GM18951 (cell line): ENCODE measurements around the gene PEPD.

Experiments
- POLR2A ChIP-seq: IDR thresholded peaks from 4 replicates; pipeline ENCODE4 v1.6.1; 2011; ENCODE audit warnings: mild to moderate bottlenecking; ENCODE audit not compliant: insufficient read length, insufficient read depth; ENCODE audit errors: extremely low read depth
- in situ Hi-C: fragments of 300-500 bp; cut with MboI; formaldehyde crosslinking; loops from one replicate; pipeline ENCODE4 v1.12.0; 2022; ENCODE audit warnings: low sequenced_read_pairs, mixed read lengths, inconsistent platforms; ENCODE audit not compliant: unreplicated experiment

PEPD gene

DNA sequence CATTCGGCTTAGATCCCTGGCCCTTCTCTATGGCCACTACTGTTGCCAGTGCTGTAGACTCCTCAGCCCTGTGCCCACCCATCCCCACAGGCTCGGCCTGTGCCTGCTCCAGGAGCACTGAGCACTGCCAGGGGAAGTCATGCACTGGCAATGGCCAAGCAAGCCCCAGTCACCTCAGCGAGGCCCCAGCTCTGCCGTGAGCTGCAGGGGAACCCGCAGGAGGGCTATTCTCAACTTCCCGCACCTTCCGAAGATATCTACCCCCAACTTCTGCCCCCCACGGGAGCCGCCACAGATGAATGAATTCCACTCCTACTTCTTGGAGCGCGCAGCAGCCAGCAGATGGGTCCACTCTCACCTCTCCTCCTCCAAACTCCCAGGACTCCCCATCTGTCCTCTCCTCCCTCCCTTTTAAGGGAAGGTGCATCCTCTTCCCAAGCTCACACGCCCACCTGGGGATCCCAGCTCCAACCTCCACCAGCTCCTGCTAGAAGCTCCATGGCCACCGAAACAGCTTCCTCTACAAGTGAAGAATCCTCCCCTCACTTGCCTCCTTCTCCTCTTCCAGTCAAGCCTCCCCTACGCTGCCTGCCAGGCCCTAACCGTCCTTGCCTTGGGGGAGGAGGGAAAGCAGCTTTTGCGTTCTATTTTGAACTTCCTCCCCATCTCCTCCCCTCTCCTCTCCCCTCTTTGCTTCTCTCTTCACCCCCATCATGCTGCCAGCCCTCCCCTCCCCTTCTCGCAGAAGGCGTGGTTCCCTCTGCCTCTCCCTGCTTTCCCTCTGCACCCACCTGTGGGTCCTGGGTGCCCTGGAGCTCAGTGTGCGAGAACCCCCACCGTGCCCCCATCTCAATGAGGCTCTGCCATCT is 52.2 kb downstream of the PEPD start:
- in situ Hi-C loops, result no loop called here
- no peak for TF ChIP-seq POLR2A

DNA sequence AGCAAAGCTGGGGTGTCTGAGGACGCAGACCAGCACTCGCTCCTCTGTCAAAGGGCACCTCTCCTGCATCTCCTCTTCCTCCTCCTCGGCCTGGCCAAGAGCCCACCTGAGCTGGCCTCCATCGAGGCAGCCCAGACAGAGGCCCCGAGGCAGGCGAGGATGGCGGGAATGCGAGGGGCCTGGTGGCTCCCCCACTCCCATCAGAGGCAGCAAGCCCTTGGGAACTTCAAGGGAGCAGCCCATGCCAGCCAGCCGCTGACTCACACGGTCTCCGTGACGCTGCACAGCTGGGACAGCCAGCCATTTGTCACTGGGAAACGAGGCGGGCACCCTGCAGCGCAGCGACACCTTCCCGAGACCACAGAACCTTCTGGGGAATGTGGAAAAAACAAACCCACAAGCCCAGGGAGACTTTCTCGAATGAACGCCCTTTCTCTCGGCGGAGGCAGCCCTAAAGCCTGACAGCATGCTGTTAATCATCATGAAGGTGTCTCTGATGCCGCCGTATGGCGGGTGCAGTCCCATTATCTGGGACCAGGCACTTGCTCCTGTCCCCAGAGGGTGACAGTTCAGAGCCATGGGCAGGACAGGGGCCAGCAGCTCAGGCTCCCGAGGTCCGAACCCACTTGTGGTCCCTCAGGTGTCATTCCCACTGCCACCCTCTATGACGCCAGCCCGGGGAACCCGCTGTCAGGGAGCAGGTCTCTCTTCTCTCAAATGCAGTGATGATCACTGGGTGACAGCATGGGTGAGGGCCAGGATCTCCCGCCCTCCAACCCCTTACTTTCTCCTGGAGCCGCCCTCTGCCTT is 53.0 kb downstream of the PEPD start:
- TF ChIP-seq POLR2A, result no peak
- in situ Hi-C loops, result no loop called here

DNA sequence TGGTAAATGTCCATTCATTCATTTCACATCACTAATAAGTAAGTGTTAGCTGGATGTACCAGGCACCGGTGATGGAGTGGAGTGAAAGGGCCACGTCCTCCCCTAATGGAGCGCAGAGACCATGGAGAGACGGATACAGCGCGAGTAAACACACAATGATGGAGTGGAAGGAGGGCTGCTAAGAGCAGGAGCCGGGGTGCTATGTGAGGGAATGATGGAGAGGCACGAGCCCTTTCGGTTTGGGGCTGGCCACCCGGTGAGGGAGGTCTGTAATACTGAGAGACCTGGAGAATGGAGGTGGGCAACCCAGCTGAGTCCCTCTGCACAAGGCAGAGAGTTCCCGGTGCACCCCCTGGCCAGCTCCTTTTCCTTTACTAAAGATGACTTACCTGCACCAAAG is 53.7 kb downstream of the PEPD start:
- in situ Hi-C loops, result no loop called here
- no peak for TF ChIP-seq POLR2A

DNA sequence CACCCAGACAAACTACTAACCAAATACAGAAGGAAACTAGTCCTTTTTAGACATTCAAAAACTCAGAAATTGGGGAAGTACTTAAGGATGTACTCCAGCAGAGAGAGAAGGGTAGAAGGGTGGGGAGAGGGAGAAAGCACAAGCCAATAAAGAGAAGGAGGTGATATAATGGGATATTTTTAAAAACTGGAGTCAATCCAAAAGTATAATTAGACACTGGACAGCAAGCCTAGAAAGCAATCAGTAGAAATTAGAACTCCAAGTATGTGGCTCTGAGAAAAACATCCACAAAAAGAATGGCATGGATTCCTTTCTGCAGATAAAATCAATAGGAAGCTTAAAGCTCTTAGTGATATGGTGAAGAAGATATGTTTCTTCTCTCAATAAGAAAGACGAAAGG is 55.8 kb downstream of the PEPD start:
- in situ Hi-C loops, result no loop called here

DNA sequence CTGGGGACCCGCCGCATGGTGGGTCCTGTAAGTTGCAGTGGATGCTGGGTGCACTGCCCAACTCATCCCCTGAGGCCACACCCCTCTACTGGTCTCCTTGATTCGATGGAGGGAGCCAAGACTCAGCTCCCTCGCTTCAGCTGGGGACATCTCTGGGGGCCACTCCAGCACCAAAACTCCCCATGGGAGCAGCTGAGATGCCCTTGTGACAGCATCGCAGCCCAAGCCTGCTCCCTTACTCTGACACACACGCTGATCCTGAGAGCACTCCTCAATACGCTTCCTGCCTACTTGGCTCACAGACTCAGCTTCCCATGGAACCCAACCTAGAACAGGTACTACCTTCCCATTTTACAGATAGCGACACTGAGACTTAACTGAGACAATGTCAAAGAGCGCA is 56.2 kb downstream of the PEPD start:
- in situ Hi-C loops, result no loop called here
- no peak for TF ChIP-seq POLR2A

More for the DNA sequence above, 55.8 kb downstream of the PEPD start:
- no peak for TF ChIP-seq POLR2A

DNA sequence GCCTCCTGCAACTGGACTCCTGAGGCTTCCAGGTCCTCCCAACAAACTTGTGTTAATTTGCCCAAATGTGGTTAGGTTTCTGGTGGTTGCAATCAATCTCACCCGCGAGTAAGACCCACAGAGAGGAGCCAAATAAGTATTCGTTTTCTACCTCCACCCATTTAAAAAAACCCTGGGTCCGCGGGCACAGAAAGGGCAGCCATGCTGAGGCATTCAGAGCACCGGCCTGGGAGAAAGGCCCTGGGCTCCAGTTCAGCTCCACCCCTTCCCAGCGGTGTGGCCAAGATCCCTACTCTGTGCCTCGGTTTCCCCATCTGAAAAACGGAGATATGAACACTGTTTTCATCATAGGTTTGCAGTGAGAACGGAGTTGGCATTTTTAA is 56.9 kb downstream of the PEPD start:
- in situ Hi-C loops, result no loop called here
- no peak for TF ChIP-seq POLR2A

DNA sequence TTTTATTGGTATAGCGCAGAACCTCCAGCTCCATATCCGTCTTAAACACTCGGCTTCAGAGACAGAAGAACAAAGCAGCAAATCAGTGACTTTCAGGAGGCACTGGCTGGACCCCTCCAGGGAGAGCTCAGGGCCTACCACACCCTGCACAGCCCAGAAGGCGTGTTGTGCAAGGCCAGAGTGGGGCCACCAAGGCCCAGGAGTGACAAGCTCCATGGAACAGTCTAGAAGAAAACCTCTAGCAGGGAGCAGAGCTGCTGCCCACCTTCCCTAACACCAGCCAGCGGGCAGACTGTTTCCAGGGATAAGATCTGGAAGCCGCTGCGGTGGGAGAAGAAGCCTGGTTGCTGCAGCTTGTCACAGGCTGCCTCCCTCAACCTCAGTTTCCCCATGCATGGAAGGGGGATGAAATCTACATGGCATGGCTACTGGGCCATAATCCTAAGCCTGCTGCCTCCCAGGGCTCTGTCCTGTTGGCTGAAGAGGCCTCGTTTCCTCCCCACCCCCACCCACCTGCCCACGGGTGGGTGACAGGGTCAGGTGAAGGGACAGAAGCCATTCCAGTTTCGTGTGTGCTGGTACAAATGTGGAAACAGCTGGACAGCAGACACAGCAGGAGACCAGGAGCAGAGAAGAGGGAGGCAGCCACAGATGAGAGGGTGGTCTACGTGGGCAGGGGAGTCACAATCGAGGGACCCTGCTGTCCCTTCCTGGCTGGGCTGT is 57.4 kb downstream of the PEPD start:
- TF ChIP-seq POLR2A, result no peak
- in situ Hi-C loops, result no loop called here

DNA sequence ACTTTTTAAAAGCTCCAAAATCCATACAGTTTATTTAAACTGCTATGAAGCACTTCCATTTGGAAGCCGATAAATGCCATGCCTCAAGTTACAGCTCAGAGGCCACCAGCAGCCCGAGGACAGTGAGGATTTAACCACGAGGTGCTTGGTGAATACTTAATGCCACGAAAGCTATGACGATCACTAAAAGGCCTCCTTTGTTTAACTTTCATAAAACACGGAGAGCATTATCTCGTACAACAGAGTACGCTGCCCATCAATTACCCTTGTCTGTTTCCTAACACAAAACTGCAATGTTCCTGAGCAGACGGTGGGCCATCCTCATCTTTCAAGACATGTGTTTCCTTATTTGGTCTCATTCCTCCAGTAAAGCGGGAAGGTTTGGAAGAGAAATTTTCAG is 58.4 kb downstream of the PEPD start:
- no peak for TF ChIP-seq POLR2A

DNA sequence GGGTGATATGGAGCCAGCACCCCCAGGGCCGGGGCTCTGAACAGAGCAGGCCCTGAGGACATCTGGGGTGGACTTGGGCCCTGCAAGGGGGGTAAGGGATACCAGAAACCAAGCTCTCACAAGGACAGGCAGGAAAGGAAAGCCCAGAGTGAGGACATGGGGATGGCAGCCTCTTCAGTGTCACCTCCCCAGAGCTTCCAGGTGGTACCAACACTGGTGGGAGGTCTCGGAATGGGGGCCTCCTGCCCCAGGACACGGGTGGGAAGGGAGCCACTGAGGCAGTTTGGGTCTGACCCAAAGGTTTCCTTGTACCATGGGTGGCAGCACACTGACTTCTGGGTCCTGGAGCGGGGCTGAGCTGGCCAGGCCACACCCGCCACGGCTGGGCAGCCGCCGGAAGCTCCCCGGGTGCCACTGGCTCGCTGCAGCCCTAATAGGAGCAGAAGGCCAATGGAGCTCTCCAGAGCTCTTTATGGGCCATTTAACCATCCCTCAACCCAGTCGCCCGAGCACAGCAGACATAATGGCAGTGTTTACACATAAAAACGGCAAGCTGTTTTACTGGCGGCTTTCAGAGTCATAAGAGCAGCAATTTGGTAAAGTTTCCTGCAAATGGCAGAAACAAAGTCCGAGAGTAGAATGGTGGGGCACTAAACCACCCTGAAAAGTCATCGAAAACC is 59.3 kb downstream of the PEPD start:
- in situ Hi-C loops, result no loop called here
- TF ChIP-seq POLR2A, result no peak

More for the DNA sequence above, 58.4 kb downstream of the PEPD start:
- in situ Hi-C loops, result no loop called here

DNA sequence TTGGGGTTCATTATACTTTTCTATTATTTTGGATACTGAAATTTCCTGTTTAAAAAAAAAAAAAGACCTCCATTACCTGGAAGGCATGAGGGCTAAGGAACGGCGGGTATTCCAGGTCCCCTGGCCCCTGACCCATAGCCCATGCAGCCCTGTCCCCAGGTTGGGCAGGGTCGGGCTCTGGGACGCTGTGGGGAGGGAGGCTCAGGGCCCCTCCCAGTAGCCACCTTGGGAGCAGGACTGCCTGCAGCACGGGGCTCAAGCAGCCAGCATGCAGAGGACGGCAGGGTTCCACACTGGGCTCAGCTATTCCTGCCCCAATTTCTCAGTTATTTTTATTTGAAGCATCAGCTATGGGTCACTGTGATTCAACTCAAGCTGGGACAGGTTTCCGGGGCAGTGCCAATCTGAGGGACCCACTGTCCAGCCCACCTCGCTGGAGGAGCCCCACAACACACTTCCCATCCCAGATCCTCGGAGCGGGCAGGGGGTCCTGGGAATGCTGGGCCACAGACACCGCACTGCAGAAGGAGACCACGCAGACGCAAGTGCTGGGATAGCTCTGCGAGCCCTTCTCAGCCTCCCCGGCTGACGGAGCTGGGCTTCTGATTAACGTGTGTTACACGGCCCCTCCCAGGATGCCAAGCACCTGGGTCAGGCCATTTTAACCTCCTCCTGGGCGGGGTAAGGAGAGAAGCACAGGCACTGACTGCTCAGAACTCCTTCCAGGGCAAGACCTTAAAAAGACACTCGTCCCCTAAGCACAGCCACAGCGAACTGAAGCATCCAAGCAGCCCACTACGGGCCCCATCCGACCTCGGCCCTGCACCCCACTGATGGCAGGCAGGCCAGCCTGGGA is 60.1 kb downstream of the PEPD start:
- TF ChIP-seq POLR2A, result no peak
- in situ Hi-C loops, result no loop called here

DNA sequence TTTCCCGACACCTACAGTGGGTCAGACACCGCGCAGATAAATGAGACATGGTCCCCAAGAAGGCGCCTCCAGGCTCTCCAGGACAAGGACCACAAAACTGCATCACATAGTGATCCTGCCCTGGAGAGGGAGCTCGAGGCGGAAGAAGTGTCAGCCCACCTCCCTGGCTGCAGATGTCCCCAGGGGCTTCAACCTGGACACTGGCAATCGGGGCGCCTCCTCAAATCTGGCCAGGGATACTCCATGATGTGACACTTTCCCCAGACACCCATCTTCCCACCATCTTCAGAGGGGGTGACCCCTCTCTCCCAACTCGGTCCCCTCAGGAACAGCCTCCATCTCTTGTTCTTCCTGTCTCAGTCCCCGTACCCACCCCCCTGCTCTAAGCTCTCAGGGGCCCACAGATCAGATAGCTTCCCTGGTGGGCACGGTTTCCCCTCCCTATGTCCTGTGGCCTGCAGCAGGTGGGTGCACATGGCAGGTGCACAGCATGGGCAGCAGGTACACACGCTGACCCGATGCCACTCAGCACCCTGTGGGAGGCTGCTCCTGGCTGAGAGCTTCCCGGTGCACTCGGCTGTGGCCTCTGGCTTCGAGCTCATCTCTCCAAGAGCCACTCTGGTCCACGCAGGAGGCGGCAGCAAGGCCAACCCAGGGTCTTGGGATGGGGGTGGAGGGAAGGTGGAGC is 61.2 kb downstream of the PEPD start:
- in situ Hi-C loops, result no loop called here
- TF ChIP-seq POLR2A, result no peak
